ENCODE measurements around the gene PROZ.

Gene PROZ

GRCh38 chr13:113120300-113121182, 37.9 kb upstream of the PROZ start:
- no peak for DNase-seq

GRCh38 chr13:113121183-113121927, 37.1 kb upstream of the PROZ start:
- DNase-seq: no peak

GRCh38 chr13:113121928-113122471, 36.4 kb upstream of the PROZ start:
- DNase-seq: no peak

GRCh38 chr13:113122550-113123225, 35.8 kb upstream of the PROZ start, which contains the start of gene F10:
Gene F10 (plus strand): TSS chr13:113122799. CDS start chr13:113122856, 57 bp downstream.
- DNase-seq: no peak

- DNase-seq: no peak
Measured at GRCh38 chr13:113123226-113124201, 34.9 kb upstream of the PROZ start.

- DNase-seq: no peak
Measured at GRCh38 chr13:113124211-113124970, 34.1 kb upstream of the PROZ start.

- DNase-seq: no peak
Measured at GRCh38 chr13:113125506-113126264, 32.8 kb upstream of the PROZ start.

GRCh38 chr13:113126265-113127150, 31.9 kb upstream of the PROZ start:
- no peak for DNase-seq

GRCh38 chr13:113129480-113129879, 29.0 kb upstream of the PROZ start:
- no peak for DNase-seq

- DNase-seq: no peak
Measured at GRCh38 chr13:113129921-113130750, 28.3 kb upstream of the PROZ start.

- no peak for DNase-seq
Measured at GRCh38 chr13:113135281-113135760, 23.1 kb upstream of the PROZ start.

GRCh38 chr13:113137691-113138298, 20.7 kb upstream of the PROZ start:
- no peak for DNase-seq

GRCh38 chr13:113138792-113139551, 19.5 kb upstream of the PROZ start:
- DNase-seq: no peak

GRCh38 chr13:113139577-113139976, 18.9 kb upstream of the PROZ start:
- DNase-seq: no peak

- DNase-seq: no peak
Measured at GRCh38 chr13:113140677-113141600, 17.5 kb upstream of the PROZ start.

- no peak for DNase-seq
Measured at GRCh38 chr13:113141601-113141970, 16.9 kb upstream of the PROZ start.

All from NCI-H2107 (cell line).